HG02642 (cell line): ENCODE data around the gene LPGAT1.
"Not testable (repeated sequence)": the region's sequence is repeated elsewhere in the genome, so short reads cannot be mapped to it uniquely, and the experiment has no call there.

Experiments
- ATAC-seq: cut with Tn5 transposase; IDR thresholded peaks from one replicate; pipeline ENCODE4 v1.9.1; 2021; ENCODE audit warnings: mild to moderate bottlenecking; ENCODE audit not compliant: unreplicated experiment, poor library complexity

Gene LPGAT1

DNA sequence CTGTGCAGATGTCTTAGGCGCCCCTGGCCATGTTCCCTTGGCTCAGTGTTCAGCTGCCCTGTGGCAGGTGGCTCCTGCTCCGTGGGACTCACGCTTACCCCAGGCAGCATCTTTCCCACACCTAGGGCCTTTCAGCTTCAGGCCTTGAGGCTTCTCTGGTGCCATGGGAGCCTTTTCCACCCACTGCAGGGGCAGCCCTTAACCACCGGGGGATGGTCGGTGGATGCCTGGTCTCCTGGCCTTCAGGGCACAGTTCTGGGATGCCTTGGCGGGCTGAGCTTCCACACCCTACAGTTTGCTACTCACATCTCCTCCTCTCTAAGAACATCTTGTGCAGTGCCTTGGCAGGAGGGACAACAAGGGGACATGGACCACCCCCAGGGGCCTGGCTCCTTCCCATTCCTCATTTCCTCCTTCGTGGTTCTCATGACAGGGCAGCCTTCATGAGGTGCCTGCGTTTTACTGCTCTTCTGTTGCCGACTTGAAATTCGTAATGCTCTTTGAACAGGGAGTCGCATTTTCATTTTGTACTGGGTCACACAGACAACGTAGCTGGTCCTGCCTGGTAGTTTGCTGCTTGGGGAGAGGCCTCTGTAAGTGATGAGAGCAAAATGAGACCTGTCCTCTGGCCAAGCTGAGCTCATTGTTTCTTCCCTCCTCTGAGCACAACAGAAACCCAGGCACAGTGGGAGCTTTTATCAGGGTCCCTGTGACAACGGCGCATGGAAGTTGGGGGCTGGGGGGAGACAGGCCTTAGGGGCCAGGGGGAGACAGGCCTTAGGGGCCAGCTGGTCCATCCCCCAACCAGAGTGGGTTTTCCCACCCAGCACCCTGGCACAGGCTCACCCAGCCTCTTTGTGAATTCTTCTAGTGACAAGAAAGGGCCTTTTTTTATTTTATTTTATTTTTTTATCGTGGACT is 93.2 kb downstream of the LPGAT1 start:
- ATAC-seq, result no peak

DNA sequence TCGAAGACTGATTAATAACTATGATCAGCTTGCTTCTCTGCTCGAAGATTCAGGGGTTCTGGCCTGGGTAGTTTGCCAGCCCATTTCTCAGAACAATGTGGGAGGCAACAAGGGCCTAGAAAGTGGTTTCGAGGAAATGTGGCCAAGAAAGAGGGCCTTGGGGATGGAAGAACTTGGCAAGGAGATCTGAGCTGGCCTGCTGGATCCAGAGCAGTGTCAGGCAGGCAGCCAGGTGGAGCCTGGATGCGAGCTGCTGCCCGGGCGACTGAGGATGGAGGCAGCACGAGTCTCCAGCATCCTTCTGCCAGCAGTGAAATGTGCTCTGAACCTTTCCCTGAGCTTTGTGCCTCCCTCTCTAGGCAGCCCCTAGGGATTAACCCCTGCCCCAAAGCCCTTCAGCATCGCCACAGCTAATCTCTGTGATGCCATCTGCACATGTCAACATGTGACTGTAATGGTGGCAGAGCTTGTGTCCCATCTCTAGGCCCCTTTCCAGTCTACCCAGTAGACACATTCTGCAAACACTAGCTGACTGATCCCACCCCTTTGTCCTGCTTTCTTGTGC is 94.1 kb downstream of the LPGAT1 start:
- no peak for ATAC-seq

GRCh38 chr1:211735208-211736170 is 95.1 kb downstream of the LPGAT1 start:
- ATAC-seq, result no peak

DNA sequence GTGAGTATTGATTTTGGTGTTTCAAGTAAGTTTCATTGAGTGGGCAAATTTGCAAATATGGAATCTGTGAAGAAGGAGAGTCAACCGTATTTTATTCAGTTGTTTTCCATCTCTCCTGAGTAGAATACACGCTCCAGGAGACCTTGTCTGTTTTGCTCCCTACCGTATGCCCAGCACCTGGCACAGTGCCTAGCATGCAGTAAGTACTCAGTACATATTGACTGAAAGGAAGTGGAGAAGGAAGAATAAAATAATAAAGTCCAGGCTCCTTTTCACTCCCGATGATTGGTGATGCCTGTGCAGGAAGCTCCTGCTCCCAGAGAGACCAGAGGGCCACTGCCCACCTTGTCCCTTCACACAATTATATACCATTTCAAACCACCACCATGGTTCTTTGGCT is 95.8 kb downstream of the LPGAT1 start:
- no peak for ATAC-seq

GRCh38 chr1:211734359-211734758 is 96.2 kb downstream of the LPGAT1 start:
- no peak for ATAC-seq

- peak; percentile 56 for ATAC-seq
Observed at GRCh38 chr1:211732293-211732980, 98.1 kb downstream of the LPGAT1 start.

DNA sequence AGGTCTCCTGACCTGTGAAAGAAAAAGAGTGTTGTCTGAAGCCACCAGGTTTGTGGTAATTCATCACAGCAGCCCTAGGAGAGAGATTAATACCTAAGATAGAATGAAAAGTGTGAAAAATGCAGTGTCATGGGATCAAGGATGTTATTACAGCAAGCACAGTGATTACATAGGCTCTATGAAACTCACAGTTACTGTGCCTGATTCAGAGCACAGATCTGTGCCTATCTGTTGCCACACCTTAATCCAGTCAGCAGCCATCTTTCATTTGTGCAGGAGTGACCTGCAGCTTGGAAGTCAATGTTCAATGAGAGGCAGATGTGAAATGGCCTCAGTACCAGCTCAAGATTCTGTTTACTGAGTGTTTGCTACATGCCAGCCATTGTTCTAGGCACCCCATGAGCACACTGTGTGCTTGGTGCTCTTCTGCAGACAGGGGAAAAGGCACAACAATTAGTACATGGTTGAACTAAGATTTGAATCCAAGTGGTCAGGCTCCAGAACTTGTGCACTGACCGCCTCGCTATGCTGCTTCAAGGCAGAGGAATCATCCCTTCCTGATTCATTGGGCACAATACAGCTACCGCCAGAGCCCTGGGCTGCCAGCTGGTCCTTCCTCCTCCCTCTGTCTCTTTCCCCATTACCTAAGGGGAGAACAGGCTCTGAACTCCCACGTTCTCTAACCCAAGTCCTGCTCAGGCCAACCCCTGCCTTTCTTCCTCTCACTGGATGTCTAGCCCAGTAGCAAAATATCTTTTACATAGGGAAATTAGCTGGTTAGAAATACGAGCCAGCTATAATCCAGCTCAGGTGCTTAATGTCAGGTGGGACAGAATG is 98.9 kb downstream of the LPGAT1 start:
- ATAC-seq, result no peak

DNA sequence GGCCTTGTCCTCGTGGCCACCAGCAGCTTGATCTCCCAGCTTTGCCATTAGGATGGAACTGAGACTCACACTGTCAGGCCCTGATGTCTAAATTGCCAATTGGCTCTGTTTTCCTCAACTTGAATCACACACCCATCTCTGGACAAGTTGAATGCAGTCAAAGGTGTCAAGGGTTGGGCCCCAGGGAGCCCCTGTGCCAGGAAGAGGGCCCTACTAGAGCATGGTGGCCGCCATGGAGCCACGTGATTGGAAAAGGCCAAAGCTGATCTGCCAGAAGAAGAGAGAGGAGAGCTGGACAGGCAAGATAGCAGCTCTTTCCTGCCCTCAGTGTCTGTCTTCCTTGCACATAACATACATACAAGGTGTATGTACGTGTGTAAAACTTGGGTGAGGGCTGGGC is 100.2 kb downstream of the LPGAT1 start:
- no peak for ATAC-seq

- ATAC-seq, result no peak
Observed at GRCh38 chr1:211729238-211729637, 101.3 kb downstream of the LPGAT1 start.

- ATAC-seq, result no peak
Observed at GRCh38 chr1:211726467-211726995, 104.0 kb downstream of the LPGAT1 start.

DNA sequence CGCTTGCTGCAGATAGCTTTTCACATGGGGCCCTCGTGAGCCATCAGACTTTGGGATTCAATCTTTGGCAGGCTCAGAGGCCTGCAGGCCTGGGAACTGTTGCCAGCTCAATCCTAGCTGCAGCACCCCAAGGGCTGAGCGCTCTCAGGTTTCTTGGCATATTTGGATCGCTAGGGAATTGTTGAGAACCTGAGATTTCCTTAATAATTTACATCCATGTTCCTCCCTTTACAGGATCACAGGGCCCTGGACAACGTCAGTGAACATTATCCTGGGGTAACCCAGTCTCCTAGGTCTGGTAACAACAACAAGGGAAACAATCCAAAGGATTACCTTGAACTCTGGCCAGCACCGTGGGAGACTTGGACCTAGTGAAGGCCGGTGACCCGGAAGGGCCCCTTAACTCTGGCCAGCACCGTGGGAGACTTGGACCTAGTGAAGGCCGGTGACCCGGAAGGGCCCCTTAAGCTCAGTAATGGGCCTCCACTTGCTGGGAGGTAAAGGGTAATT is 105.8 kb downstream of the LPGAT1 start:
- ATAC-seq, result no peak

DNA sequence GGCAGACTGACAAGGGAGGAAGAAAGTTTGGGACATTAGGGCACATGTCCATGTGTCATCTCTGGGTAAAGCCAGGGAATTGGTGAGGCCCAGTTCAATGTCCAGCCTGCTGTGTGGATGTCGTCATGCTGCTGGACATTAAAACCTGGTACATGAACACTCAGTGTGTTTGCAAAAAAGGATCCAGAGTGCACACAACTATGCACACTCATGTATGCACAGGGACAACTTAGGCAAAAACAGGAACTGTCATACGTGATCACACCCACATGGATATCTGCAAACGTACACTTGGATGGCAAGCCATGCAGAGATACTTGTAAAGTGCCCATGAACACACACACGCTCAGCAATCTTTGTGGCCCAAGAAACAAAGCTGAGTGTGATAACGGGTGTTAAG is 107.3 kb downstream of the LPGAT1 start:
- ATAC-seq, result no peak

DNA sequence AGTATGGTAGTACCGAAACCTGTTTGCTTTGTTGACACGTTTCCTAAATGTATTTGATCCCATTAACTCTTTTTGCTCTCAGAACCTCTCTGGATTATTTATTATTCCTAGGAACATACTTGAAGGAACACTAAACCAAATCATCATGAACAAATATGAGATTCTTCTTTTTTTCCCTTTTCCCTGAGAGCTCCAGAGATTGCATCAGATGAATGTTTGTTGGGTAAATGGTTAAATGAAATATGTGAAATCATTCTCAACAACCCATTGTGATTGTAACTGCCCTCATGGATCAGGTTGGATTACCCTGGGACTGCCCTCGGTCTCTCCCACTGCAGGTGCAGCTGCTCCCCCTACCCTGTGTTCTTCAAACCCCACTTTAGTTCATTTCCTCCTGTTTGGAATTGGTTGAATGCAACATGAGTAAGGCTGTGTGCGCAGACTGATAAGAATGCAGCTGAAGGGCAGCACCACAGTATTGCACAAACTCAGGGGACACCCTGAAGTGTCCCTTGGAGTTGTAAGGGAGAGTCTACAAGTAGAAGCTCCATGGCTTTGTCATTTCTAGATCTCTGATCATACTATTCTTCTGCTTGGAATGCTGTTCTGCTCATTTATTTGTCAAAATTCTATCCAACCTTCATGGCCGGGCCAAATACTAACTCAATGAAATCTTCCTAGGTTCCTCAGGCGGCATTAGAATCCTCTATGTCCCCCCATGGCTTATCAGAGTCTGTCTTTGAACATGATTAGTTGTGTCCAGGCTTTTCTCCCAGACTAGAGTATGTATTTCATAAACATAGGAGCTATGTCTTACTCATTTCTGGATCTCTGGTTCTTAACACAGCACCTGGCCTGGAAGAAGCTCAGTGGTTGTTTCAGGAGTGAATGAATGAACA is 108.0 kb downstream of the LPGAT1 start:
- no peak for ATAC-seq

GRCh38 chr1:211716555-211716954 is 114.0 kb downstream of the LPGAT1 start:
- not testable (repeated sequence) for ATAC-seq

DNA sequence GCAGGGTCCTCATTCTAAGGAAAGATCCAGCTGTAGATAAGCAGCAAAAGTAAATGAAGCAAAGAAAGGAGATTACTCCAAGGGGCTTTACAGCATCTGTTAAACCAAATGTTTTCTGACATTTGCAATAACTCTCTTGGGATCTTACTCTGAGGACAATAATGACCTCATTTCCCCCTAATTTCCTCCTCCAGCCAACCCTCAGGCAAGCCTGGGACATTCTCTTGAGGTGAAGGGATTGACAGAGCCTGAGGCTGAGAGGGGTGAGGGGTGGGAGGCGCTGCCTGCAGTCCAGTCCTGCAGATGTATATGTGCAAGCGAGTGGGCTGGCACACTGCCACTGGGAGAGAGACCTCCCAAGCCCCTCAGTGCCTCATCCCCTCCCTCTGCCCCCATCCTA is 114.6 kb downstream of the LPGAT1 start:
- ATAC-seq, result no peak

DNA sequence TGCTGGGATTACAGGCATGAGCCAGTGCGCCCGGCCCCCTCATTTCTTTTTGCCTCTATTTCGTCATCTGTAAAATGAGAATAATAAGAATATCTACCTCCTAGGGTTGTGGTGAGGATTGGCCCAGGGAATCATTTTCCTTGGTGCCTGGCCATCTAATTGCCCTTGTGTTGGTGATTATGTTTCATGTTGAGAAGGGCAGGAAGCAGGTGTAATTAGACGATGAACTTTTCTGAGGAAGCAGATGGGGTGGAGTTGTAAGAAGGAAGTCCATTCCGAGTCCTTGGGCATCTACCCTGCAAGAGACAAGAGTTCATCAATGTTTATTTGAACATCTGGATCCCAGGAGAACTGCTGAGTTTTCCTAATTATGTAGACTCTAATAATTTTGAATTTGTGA is 116.4 kb downstream of the LPGAT1 start:
- ATAC-seq, result no peak

DNA sequence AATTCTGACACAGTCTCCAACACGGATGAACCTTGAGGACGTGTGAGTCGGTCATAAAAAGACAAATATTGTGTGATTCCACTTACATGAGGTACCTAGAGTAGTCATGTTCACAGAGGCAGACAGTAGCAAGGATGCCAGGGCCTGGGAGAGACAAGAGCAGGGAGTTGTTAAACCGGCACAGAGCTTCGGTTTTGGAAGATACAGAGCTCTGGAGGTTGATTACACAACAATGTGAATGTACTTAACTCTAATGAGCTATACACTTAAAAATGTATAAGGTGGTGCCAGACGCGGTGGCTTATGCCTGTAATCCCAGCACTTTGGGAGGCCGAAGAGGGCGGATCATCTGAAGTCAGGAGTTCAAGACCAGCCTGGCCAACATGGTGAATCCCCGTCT is 117.3 kb downstream of the LPGAT1 start:
- no peak for ATAC-seq

- ATAC-seq, result no peak
Observed at GRCh38 chr1:211711315-211711705, 119.3 kb downstream of the LPGAT1 start.
